Dermis lymphatic vessel endothelial cell (primary cell): ENCODE data around the gene CFAP97D1. TPM values are rescaled to one million over a fixed set of nuclear protein-coding genes. Genes with fewer than 3 reads are reported as not detected.

Experiments
- total RNA-seq: library from RNA; depleted of rRNA; stranded (reverse); fragments of >200 nt; gene quantifications from 2 replicates; pipeline ENCODE4 v1.2.1, GENCODE V29; 2014

CFAP97D1 gene
- total RNA-seq, result not detected in 2 replicates

GRCh38 chr17:43780135-43780534 lies at the start of gene CFAP97D1:
TSS of gene CFAP97D1 (plus strand) at chr17:43780435. CDS start at chr17:43780463, 28 bp downstream.

GRCh38 chr17:43758497-43759174 lies 21.6 kb upstream of the CFAP97D1 start, which contains the start of gene SOST:
TSS of gene SOST (minus strand) at chr17:43758791. CDS start at chr17:43758741, 50 bp downstream.

GRCh38 chr17:43778337-43779144 lies 1.7 kb upstream of the CFAP97D1 start, which contains the start of gene DUSP3:
TSS of gene DUSP3 (minus strand) at chr17:43778977. CDS start at chr17:43778924, 53 bp downstream.

DNA sequence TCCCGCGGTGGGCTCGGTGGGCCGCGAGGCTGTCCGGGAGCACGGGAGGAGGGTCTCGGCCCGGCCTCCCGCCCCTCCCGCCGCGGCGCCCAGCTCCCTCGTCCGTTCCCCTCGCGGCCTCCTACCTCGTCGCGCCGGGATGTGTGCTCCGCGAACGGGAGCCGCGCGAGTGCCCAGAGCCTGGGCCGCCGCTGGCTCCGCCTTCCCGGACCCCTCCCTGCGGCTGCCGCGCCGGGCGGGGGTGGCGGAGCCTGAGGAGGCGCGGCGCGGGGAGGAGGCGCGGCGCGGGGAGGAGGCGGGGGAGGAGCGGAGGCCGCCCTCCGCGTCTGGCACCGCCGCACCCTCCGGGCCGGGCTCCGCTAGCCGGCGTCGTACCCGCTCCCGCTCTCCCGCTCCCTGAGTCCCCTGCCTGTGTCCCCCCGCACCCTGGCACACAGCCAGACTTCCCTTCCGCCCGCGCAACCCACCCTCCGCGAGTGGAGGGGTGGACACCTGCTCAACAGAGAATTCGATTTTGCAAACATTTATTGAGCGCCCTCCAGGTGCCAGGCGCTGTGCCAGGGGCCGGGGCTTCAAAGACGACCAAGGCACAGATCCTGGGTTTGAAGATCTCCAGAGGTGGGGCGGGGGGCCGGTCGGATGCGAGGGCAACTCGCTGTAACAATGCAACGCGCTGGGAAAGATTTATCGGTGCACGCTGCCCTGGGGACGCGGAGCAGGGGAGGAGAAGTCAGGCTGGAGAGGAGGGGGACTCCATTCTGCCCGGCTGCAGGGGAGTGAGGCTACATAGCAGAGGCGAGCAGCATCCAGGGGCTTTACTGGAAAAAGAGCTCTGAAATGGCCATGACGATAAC lies 53.0 kb downstream of the CFAP97D1 start, which contains the start of gene MPP3:
MPP3 (minus strand) TSS at position 171 of the 854 bp plus-strand sequence. CDS start 1,240 bp downstream, outside the sequence.

Other genes starting within 250 kb of the CFAP97D1 start
- gene ETV4, start 234.1 kb upstream of the CFAP97D1 start, total RNA-seq, result 1.1 and 4.9 TPM in 2 replicates
- under 0.01 and 0.09 TPM in 2 replicates for gene MEOX1, start 118.5 kb upstream of the CFAP97D1 start, total RNA-seq
- gene SOST, start 21.6 kb upstream of the CFAP97D1 start, total RNA-seq, result not detected in 2 replicates
- 47.6 and 73.7 TPM in 2 replicates for gene DUSP3, start 1.5 kb upstream of the CFAP97D1 start, total RNA-seq
- 0.95 and 1.2 TPM in 2 replicates for gene MPP3, start 52.7 kb downstream of the CFAP97D1 start, total RNA-seq
- gene CD300LG, start 66.7 kb downstream of the CFAP97D1 start, total RNA-seq, result under 0.01 and 0.17 TPM in 2 replicates
- gene MPP2, start 127.1 kb downstream of the CFAP97D1 start, total RNA-seq, result under 0.01 and 0.11 TPM in 2 replicates
- gene PPY, start 162.0 kb downstream of the CFAP97D1 start, total RNA-seq, result not detected in 2 replicates
- gene PYY, start 173.5 kb downstream of the CFAP97D1 start, total RNA-seq, result not detected in 2 replicates
- gene NAGS, start 224.2 kb downstream of the CFAP97D1 start, total RNA-seq, result 2.4 TPM in 2 replicates
- gene TMEM101, start 234.5 kb downstream of the CFAP97D1 start, total RNA-seq, result 87.9 and 101 TPM in 2 replicates